Panc1 (cell line): ENCODE measurements around the gene OR51E2.

Experiments used
- TCF7L2 ChIP-seq: IDR thresholded peaks from 2 replicates; pipeline ENCODE4 v1.6.1; 2011; ENCODE audit warnings: mild to moderate bottlenecking, low read depth, low read length, inconsistent platforms
- TF ChIP-seq, protein P1 (sequence below): fragments of 450-650 bp; IDR thresholded peaks from 2 replicates; pipeline ENCODE4 v1.5.1; 2017; ENCODE audit warnings: mild to moderate bottlenecking

DNA sequence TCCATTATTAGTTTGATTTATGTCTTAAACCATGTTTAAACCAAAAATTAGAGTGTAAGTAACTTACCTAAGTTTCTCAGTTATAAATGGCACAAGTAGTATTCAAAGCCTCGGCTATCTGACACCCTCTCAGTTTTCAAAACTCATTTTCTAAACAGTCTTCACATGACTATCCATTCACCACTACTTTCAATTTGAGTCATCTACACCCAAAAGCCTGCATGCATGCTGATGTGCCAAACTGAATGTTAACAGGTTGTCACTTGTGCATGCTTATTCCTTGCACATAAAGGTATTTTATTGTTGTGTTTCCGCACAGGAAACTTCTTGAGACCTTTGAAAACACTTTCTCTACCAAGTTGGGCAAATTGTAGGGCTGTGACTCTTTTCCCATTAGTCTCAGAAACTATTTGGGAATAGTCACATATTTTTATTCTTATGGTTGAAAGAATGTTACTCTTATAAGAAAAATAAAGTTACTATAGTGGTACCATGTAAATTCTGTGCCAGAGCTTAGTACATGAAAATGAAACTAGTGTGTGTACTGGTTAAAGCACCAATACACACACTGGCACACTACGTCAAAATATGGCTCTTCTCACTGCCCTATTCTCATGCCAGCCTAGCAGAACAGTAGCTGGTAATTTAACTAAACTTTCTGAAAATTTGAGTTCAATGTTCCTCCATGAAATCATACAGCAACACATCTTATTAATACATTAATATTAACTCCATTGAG lies 2.2 kb upstream of the OR51E2 start:
- TF ChIP-seq, protein P1, sequence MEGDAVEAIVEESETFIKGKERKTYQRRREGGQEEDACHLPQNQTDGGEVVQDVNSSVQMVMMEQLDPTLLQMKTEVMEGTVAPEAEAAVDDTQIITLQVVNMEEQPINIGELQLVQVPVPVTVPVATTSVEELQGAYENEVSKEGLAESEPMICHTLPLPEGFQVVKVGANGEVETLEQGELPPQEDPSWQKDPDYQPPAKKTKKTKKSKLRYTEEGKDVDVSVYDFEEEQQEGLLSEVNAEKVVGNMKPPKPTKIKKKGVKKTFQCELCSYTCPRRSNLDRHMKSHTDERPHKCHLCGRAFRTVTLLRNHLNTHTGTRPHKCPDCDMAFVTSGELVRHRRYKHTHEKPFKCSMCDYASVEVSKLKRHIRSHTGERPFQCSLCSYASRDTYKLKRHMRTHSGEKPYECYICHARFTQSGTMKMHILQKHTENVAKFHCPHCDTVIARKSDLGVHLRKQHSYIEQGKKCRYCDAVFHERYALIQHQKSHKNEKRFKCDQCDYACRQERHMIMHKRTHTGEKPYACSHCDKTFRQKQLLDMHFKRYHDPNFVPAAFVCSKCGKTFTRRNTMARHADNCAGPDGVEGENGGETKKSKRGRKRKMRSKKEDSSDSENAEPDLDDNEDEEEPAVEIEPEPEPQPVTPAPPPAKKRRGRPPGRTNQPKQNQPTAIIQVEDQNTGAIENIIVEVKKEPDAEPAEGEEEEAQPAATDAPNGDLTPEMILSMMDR, result no peak
- TF ChIP-seq TCF7L2, result no peak
